Colonic mucosa (tissue), 4 donors: ENCODE data around the gene RSF1. TPM values are rescaled to one million over a fixed set of nuclear protein-coding genes. Genes with fewer than 3 reads are reported as not detected.
"Not testable (repeated sequence)": the region's sequence is repeated elsewhere in the genome, so short reads cannot be mapped to it uniquely, and the experiment has no call there.

Experiments used
- DNase-seq: peaks from one replicate; pipeline ENCODE4 v3.0.0-alpha.2; 2020
- H3K27ac ChIP-seq: fragments of 200-600 bp; one replicate; pipeline ENCODE4 v1.8.0; 2021
- H3K27me3 ChIP-seq: fragments of 200-600 bp; one replicate; pipeline ENCODE4 v1.8.0; 2021
- H3K36me3 ChIP-seq: fragments of 200-600 bp; one replicate; pipeline ENCODE4 v1.8.0; 2021
- H3K4me1 ChIP-seq: fragments of 200-600 bp; one replicate; pipeline ENCODE4 v1.8.0; 2021; ENCODE audit warnings: mild to moderate bottlenecking
- H3K4me3 ChIP-seq: fragments of 200-600 bp; one replicate; pipeline ENCODE4 v1.8.0; 2021
- H3K9ac ChIP-seq, 2 donors: one replicate each; pipeline ENCODE4 v1.7.0; 2013; ENCODE audit warnings: control low read depth in 2 of 2, low read depth in 2 of 2, low read length in 2 of 2
- H3K9me3 ChIP-seq: fragments of 200-600 bp; one replicate; pipeline ENCODE4 v1.8.0; 2021
- CTCF ChIP-seq: fragments of 200-600 bp; IDR thresholded peaks from one replicate; pipeline ENCODE4 v1.8.0; 2022; ENCODE audit warnings: antibody characterized with exemption, mild to moderate bottlenecking
- intact Hi-C: fragments of 100-400 bp; cut with DNase I; formaldehyde crosslinking; loops from one replicate; pipeline ENCODE4 v1.14.1; 2022
- total RNA-seq, 2 donors: library from RNA; stranded (reverse); fragmentation: NEBNext Ultra II Directional in 1 of 2; extraction: Animal tissue kit (Norgen Biotek cat#: 25700) in 1 of 2; gene quantifications; one replicate each; pipeline ENCODE4 v1.2.1, GENCODE V29; 2021
- donor health status: healthy.
- donor health status: DM: no; HTN: no; CAD: no.
- donor health status: DM: no; HTN: no; CAD: no.

Gene RSF1
- total RNA-seq, 2 donors from 2014 or later, result 36.7 to 68.2 TPM

- Histone ChIP-seq H3K27me3 (no peaks in the 10 kb centered on the region), H3K4me1 (no peaks in the 10 kb centered on the region), H3K36me3 (no peaks in the 10 kb centered on the region), H3K4me3 (no peak overlapping the region), H3K9me3 (no peaks in the 10 kb centered on the region), H3K9ac (no peak overlapping the region), H3K27ac (no peak overlapping the region)
- DNase-seq, result no peak
- TF ChIP-seq CTCF, result no peak
- intact Hi-C loops, result no loop called here
Observed at GRCh38 chr11:77854838-77855237, 34.3 kb upstream of the RSF1 start.

GRCh38 chr11:77851503-77851902, 31.0 kb upstream of the RSF1 start:
- no peaks in the 10 kb centered on the region for H3K36me3 ChIP-seq
- intact Hi-C loops, result no loop called here
- TF ChIP-seq CTCF, result no peak
- no peak overlapping the region for H3K4me3 ChIP-seq
- H3K9me3 ChIP-seq, result no peaks in the 10 kb centered on the region
- no peaks in the 10 kb centered on the region for H3K4me1 ChIP-seq
- no peak overlapping the region for H3K27ac ChIP-seq
- H3K27me3 ChIP-seq, result no peaks in the 10 kb centered on the region
- H3K9ac ChIP-seq, result no peak overlapping the region
- DNase-seq, result no peak

- H3K27me3 ChIP-seq, H3K4me3 ChIP-seq, DNase-seq, H3K36me3 ChIP-seq, H3K27ac ChIP-seq, H3K4me1 ChIP-seq, intact Hi-C loops, H3K9ac ChIP-seq, H3K9me3 ChIP-seq: not testable (repeated sequence)
Observed at GRCh38 chr11:77843700-77844099, 23.2 kb upstream of the RSF1 start.

GRCh38 chr11:77842441-77843121, 22.1 kb upstream of the RSF1 start:
- no peak overlapping the region for H3K4me3 ChIP-seq
- intact Hi-C loops, result no loop called here
- H3K27ac ChIP-seq, result no peak overlapping the region
- H3K4me1 ChIP-seq, result no peaks in the 10 kb centered on the region
- H3K9ac ChIP-seq, result no peak overlapping the region
- H3K9me3 ChIP-seq, result no peaks in the 10 kb centered on the region
- no peak for DNase-seq
- TF ChIP-seq CTCF, result no peak
- no peaks in the 10 kb centered on the region for H3K36me3 ChIP-seq
- H3K27me3 ChIP-seq, result no peaks in the 10 kb centered on the region

GRCh38 chr11:77833302-77833701, 12.8 kb upstream of the RSF1 start:
- Histone ChIP-seq H3K36me3 (no peaks in the 10 kb centered on the region), H3K4me1 (no peaks in the 10 kb centered on the region), H3K27ac (no peak overlapping the region), H3K9ac (no peak overlapping the region), H3K4me3 (no peak overlapping the region), H3K27me3 (no peaks in the 10 kb centered on the region), H3K9me3 (no peaks in the 10 kb centered on the region)
- intact Hi-C loops, result no loop called here
- TF ChIP-seq CTCF, result no peak
- DNase-seq, result no peak

GRCh38 chr11:77828926-77829325, 8.4 kb upstream of the RSF1 start:
- Histone ChIP-seq H3K4me3 (no peak overlapping the region), H3K9me3 (no peaks in the 10 kb centered on the region), H3K9ac (no peak overlapping the region), H3K4me1 (no peaks in the 10 kb centered on the region), H3K27ac (no peak overlapping the region), H3K36me3 (no peaks in the 10 kb centered on the region), H3K27me3 (no peaks in the 10 kb centered on the region)
- DNase-seq, result no peak
- TF ChIP-seq CTCF, result no peak
- intact Hi-C loops, result loop anchor here (10.0 kb wide), 1 partner anchor 166 kb away; the partner anchor contains the start of gene INTS4
